Activated CD8-positive, alpha-beta memory T cell treated with anti-CD3 and anti-CD28 coated beads for 48 hours (primary cell): ENCODE results near the gene NUDT7.

Source experiments
- DNase-seq, 3 experiments: peaks; one replicate each; pipeline ENCODE4 v3.0.0-alpha.2; 2020; ENCODE audit warnings: low read depth in 2 of 3, low spot score in 2 of 3

Gene NUDT7

DNA sequence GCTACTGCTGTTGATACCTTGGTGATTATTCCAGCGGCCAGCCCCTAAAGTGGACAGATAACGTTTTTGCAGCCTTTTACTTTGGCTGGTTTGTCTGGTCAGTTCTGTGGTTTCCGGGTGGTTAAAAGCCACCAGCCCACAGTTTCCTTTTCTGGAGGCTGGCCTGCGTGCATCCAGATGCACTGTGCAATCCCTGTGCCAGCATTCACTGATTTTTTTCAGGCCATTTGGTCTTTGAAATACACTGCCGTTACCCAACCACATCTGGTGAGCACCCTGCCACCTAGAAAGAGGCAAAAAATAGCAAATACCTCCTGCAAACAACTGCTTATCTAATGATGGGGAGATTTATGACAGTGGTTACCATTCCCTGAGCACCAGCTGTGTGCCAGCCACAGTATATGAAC, 797 bp downstream of the NUDT7 start:
- DNase-seq: no peak

DNA sequence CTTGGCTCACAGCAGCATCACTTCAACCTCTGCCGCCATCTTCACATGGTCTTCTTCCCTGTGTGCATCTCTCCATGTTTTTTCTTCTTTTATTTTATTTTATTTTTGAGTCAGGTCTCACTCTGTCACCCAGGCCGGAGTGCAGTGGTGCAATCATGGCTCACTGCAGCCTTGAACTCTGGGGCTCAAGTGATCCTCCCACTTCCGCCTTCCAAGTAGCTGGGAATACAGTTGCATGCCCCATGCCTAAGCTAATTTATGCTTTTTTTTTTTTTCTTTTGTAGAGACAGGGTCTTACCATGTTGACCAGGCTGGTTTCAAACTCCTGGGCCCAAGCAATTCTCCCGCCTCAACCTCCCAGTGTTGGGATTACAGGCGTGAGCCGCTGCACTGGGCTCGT, 1.9 kb downstream of the NUDT7 start:
- DNase-seq: no peak

DNA sequence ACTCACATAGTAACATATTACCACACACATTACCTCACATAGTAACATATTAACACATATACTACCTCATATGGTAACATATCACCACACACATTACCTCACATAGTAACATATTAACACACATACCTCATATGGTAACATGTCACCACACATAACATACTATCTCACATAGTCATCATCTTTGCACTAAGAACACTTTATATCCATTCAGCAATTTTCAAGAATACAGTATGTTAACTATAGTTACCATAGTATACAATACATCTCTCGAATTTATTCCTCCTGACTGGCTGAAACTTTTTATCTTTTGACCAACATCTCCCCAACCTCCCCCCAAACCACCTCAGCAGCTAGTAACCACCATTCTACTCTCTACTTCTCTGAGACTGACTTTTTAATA, 7.6 kb downstream of the NUDT7 start:
- no peak for DNase-seq

DNA sequence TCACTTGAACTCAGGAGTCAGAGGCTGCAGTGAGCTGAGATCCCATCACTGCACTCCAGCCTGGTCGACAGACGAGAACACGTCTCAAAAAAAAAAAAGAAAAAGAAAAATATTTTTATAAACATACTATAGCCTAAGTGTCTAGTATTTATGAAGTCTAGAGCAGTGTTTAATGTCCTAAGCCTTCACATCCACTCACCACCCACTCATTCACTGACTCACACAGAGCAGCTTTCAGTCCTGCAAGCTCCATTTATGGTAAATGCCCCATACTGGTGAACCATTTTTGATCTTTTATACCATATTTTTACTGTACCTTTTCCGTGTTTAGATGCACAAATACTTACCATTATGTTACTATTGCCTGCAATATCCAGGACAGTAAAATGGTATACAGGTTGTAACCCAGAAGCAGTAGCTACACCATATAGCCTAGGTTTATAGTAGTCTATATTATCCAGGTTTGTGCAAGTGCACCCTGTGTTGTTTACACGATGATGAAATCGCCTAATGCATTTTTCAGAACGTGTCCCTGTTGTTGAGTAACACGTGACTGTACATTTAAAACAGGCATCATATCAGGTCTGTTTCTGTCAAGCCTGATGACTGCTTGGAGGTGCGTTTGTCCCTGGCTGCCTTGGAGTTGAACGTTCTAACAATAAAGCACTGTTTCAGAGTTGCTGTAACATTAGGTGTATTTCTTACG, 10.1 kb downstream of the NUDT7 start:
- no peak for DNase-seq

DNA sequence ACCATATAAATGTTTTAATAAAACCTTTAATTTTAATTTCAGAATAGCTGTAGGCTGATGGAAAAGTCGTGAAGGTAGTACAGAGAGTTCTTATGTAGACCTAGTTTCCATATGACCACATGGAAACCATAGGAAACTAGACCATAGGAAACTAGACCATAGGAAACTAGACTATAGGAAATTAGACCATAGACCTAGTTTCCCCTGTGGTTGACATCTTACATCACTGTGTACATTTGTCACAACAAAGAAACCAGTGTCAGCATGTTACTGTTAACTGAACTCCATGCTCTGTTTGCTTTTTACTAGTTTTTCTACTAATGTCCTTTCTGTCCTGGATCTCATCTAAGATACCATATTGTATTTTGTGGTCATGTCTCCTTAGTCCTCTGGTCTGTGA, 14.6 kb downstream of the NUDT7 start:
- no peak for DNase-seq

DNA sequence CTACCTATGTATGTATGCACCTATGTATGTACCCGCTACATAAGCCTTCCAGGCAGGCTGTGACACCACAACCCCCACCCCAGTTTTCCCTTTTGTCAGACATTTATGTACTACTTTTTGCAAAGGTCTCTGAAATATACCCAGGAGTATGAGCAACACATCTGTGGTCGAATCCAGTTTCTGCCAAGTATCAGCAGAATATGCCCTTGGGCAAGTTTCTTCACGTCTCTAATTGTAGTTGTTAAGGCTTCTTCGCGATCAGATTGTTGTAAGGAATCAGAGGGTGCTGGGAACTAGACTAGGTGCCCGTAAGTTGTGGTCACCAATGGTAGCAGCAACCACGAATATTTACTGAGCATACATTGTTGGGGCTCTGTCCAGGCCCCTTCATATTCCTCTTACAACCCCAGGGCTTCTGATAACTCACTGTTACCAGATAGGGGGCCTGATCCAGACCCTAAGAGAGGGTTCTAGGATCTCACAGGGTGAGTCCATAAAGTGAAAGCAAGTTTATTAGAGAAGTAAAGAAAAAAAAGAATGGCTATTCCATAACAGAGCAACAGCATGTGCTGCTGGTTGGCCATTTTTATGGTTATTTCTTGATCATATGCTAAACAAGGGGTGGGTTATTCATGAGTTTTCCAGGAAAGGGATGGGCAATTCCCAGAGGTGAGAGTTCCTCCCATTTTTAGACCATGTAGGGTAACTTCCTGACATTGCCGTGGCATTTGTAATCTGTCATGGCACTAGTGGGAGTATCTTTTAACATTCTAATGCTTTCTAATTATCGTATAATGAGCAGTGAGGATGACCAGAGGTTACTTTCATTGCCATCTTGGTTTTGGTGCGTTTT, 16.6 kb downstream of the NUDT7 start:
- no peak for DNase-seq

DNA sequence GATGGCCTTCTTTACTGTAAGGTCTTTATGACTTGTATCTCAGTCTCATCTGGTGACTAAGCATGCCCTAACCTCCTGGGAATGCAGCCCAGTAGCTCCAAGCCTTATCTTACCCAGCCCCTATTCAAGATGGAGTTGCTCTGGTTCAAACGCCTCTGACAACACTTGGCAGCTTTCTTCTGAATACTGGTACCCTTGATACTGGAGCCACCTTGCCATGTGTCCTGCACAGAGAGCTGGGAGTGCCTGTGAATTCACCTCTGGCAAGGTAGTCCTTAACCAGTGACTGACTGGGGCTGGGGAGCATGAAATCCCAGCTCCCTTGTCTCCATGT, 17.2 kb downstream of the NUDT7 start:
- DNase-seq: no peak

DNA sequence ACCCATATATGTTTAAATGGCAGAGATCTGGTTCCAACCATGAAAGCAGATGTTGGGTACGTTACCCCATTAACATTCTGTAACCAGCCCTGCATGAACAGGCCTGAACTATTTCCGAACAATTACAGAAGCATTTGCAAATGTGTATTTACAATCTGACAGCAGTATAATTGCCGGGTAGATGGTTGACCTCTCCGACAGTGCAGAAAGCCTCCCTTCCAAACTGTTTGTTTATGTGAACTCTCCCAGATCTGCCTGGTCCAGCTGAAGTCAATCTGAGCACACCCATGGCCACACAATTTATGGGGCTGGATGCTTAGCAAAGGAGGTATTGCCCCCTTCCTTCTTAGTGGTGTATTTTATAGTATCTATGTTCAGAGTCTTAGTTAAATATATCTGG, 21.8 kb downstream of the NUDT7 start:
- no peak for DNase-seq

DNA sequence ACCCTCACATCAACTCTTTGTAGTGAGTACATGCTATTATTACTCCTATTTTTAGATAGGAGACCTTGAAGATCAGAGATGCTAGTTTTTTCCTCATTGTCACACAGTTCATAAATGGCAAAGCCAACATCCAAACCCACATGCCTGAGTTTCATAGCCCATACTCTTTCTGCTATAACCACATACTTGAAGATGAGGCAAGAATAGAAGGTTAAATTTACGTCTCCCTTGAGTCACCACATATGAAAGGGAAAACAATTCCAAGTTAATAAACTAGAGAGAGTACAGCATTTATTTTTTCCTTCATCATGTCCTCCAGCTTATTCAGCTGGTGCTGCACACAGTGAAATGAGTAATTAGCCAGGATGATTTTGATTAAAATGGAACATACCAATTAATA, 23.7 kb downstream of the NUDT7 start:
- no peak for DNase-seq

DNA sequence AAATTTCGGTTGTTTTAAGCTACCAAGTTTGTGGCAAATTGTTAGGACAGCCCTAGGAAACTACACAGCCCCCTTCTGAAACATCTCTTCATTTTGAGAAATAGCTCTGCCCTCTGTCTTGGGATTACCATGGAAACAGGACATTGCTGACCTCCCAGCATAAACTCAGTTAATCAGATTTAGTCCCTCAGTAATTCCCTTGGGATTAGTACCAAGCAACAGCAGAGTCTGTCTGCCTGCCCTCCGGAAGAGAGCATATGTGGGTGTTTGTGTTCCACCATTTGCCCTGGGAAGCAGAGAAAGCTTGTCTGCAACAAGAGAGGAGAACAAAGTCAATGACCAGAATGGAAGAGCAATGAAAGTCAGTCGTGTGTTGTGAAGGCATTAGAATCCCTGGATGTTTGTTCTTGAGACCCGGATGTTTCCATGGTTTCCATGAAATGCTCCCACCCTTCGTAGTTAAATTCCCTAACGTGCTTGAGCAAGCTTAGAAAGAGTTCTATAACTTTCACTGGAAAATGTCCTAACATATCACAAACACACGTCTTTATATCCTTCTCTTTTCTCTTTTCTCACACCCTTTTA, 26.2 kb downstream of the NUDT7 start:
- no peak for DNase-seq

DNA sequence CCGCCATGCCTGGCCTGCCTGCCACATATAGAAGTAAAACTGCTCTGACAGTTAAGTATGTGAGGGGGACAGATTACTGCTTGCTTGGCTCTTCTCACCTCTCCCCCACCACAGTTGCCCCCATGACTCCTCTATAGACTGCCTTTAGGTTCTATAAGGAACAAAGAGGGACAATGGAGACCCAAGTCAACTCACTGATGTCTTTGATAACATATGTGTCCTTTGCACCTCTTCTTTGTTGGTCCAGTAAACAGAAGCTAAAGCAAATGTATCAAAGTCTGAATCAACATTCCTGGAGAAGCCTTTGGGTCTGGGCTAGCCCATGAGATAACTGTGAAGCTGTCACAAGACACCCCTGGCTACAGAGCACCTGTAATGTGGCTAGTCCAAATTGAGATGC, 27.1 kb downstream of the NUDT7 start:
- no peak for DNase-seq

DNA sequence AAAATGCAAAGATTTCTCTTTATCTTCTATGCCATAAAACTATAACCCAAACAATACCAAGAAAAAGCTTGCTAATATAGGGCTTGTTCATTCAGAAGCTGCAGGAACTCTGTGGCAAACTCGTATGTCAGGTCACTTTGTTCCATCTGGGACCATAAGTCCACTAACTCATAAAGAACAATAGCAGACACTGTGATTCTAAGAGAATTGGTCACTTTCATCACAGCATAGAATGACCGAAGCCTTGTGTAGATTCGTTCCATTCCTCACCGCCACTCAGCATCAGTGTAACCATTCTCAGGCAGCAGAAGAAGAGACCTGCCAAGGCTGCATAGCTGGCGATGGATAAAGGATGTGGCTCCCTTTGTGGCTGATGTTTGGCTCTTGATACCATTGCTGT, 35.7 kb downstream of the NUDT7 start:
- DNase-seq: no peak

DNA sequence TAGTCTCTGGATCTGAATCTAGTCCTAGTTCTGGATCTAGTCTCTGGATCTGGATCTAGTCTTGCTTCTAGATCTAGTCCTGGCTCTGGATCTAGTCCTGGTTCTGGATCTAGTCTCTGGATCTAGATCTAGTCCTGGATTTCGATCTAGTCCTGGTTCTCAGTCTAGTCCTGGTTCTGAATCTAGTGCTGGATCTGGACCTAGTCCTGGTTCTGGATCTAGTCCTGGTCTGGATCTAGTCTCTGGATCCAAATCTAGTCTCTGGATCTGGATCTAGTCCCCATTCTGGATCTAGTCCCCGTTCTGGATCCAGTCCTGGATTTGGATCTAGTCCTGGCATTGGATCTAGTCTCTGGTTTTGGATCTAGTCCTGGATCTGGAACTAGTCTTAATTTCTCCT, 36.2 kb downstream of the NUDT7 start:
- no peak for DNase-seq

DNA sequence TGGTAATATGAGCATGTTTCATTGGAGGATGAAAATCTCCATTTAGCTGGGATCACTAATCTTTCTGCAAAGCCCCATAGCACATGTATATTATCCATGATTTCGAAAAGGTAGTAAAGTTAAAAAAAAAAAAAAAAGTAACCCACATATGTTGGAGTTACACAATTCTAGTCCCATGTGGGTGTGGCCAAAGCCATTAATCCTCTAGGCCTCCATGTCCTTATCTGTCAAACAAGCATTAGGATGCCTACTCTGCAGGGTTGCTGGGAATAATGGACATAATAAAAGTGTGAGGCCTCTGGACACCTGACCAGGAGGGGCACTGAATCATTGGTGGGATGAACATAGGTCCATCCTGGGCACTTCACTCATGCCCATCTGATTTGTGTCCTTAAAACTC, 36.9 kb downstream of the NUDT7 start:
- DNase-seq: no peak

DNA sequence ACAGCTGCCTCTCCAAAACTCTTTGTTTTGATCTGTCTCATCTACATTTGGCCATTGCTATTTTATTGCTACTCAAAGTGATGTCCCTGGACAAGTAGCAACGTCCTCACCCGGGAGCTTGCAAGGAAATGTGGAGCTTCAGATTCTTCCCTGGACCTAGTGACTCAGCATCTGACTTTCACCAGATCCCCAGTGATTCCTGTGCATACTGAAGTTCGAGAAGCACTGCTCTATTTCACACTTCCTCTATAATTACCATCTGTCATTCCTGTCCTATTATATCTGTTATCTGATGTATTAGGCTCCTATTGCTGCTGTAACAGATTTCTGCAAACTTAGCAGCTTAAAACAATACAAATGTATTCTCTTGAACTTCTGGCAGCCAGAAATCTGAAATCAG, 37.5 kb downstream of the NUDT7 start:
- no peak for DNase-seq

DNA sequence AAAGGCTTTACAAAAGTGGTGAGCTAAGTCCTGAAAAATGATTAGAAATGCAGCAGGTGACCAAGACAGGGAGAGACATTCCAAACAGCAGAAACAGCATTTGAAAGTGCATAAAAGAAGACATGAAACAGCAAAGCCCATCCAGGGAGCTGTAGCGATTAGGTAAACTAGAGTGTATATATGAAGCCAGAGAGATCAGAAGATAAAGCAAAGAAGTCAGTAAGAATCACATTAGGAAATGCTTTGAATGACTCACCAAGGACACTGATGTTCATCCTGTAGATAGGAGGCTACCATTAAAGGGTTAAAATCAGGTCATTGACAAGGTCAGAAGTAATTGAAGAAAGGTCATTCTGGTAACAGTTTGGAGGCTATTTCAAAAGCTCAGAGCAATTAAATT, 38.5 kb downstream of the NUDT7 start:
- no peak for DNase-seq

DNA sequence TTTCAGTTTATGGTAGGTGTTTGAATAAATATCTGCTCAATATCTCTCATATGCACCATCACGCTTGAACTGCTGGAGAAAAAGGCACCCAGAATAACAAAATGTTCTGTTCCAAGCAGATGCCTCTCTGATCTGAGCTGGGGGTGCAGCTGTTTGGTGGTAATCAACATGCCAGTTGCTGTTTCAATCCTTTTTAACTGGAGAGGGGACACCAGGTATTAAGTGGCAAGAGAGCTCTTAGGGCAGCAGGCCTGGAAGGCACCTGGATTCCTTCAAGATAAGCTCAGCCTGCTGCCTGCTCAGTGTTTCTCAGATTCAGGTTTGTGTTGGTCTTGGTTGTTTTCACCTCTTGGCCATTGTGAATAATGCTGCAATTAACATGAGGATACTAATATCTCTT, 38.9 kb downstream of the NUDT7 start:
- DNase-seq: no peak

DNA sequence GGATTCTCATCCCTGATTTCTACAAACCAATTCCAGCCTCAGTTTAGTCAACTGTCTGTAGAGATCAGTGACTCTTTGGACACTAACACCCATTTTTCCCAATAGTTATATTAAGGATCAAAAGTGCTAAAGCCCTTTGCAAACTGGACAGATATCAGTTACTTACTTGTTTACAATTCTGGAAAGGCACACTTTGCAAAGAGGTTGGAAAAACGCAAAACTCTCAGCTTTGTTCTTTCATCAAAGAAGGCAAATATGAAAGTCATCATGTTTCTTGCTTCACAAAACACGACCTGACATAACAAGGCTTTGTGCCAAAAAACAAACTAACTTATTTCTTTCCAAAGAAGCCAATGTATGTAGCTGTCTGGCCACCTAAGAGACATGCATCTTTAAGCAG, 39.9 kb downstream of the NUDT7 start:
- no peak for DNase-seq

DNA sequence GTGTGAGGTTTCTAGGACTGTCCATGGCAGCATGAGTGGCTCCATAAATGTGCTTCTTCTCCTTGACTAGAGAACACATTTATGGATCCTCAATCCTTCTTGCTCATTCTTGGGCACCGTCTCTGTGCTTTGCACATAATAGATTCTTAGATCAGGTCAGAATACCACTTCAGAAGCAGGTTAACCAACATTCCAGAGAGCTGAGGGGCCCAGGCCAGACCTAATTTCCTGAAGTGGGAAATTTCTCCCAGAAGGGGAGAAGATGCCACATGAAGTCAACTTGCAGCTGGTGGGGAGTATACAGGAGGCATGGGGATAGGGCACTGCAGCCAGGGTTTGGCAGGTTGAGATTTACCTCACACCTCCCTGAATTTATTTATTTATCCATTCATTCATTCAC, 41.7 kb downstream of the NUDT7 start:
- DNase-seq: no peak

DNA sequence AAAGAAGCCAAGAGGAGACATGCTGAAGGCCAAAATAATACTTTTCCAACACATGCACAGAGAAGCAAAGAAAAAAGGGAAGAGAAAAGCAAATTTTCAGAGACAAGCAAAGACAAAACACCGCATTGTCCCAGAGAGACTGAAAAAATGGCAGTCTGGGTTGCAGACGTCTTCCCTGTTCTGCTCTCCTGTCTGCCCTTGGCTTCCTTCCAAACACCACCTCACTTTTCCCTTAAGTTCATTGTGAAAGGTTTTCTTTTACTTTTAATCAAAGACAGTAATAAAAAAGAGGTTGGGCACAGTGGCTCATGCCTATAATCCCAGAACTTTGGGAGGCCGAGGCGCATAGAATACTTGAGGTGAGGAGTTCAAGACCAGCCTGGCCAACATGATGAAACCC, 44.9 kb downstream of the NUDT7 start:
- no peak for DNase-seq

DNA sequence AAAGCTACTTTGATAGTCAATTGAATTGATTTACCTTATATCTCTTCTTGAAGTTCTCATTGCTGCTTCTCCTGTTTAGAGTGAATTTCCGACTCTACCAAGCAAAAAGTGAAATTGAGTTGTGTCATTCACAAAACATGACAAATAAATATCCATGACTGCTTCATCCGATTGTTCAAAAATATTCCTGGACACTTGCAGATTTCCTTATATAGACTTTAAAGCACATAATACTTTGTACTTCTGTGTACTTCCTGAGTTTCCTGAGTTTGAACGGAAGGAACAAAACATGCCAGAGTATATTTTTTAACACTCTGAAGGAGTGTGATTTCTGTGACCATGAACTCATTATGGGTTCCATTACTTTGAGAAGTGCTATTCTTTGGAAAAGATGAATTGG, 45.5 kb downstream of the NUDT7 start:
- DNase-seq: no peak
